GM19193 (cell line): Measurements from ENCODE around the gene NACC2.

Experiments
- POLR2A ChIP-seq: IDR thresholded peaks from 4 replicates; pipeline ENCODE4 v1.6.1; 2011; ENCODE audit not compliant: insufficient read depth, insufficient read length; ENCODE audit errors: extremely low read depth

The NACC2 gene

GRCh38 chr9:135985459-135985774, 109.7 kb downstream of the NACC2 start:
- TF ChIP-seq POLR2A, result no peak

- no peak for TF ChIP-seq POLR2A
These were observed 110.9 kb downstream of the NACC2 start for GRCh38 chr9:135984072-135984710.

- no peak for TF ChIP-seq POLR2A
These were observed 111.6 kb downstream of the NACC2 start for GRCh38 chr9:135983208-135984071.

- no peak for TF ChIP-seq POLR2A
These were observed 112.4 kb downstream of the NACC2 start for GRCh38 chr9:135982499-135983207.

- TF ChIP-seq POLR2A, result no peak
These were observed 114.0 kb downstream of the NACC2 start for GRCh38 chr9:135980926-135981630.

- no peak for TF ChIP-seq POLR2A
These were observed 115.4 kb downstream of the NACC2 start for GRCh38 chr9:135979547-135980166.

GRCh38 chr9:135978642-135979546, 116.2 kb downstream of the NACC2 start:
- TF ChIP-seq POLR2A, result no peak

- TF ChIP-seq POLR2A, result no peak
These were observed 118.1 kb downstream of the NACC2 start for GRCh38 chr9:135976944-135977343.

- TF ChIP-seq POLR2A, result no peak
These were observed 118.6 kb downstream of the NACC2 start for GRCh38 chr9:135976531-135976930.

- no peak for TF ChIP-seq POLR2A
These were observed 119.3 kb downstream of the NACC2 start for GRCh38 chr9:135975834-135976233.

- TF ChIP-seq POLR2A, result no peak
These were observed 120.9 kb downstream of the NACC2 start for GRCh38 chr9:135974220-135974573.

GRCh38 chr9:135973277-135974219, 121.5 kb downstream of the NACC2 start:
- no peak for TF ChIP-seq POLR2A

GRCh38 chr9:135971892-135972291, 123.2 kb downstream of the NACC2 start:
- TF ChIP-seq POLR2A, result no peak
